AG09309 (cell line): ENCODE data around the gene ZC3H18.
A peak's percentile ranks its signal among the peaks of the same experiment; 100 is the strongest.

Experiments
- DNase-seq: peaks from one replicate; pipeline ENCODE4 v3.0.0-alpha.2; 2010; ENCODE audit warnings: low read depth
- H3K4me3 ChIP-seq: 2 replicates; pipeline ENCODE4 v1.5.1; 2011; ENCODE audit warnings: mild to moderate bottlenecking, low read depth, low read length, moderate library complexity; ENCODE audit not compliant: control insufficient read depth
- CTCF ChIP-seq: IDR thresholded peaks from 2 replicates; pipeline ENCODE4 v1.5.1; 2011; ENCODE audit warnings: mild to moderate bottlenecking, low read depth, low read length, inconsistent platforms; ENCODE audit not compliant: insufficient read depth, control insufficient read depth; ENCODE audit errors: missing control alignments

The ZC3H18 gene

GRCh38 chr16:88532434-88533241 is 37.6 kb upstream of the ZC3H18 start:
- H3K4me3 ChIP-seq, result no peak overlapping the region
- no peak for DNase-seq
- no peak for TF ChIP-seq CTCF

DNA sequence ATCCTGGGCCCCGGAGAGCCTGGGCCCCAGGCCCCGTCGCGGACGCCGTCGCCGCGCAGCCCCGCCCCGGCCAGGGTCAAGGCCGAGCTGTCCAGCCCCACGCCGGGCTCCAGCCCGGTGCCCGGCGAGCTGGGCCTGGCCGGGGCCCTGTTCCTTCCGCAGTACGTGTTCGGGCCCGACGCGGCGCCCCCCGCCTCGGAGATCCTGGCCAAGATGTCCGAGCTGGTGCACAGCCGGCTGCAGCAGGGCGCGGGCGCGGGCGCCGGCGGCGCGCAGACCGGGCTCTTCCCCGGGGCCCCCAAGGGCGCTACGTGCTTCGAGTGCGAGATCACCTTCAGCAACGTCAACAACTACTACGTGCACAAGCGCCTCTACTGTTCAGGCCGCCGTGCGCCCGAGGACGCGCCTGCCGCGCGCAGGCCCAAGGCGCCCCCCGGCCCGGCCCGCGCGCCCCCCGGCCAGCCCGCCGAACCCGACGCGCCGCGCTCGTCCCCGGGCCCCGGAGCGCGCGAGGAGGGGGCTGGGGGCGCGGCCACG is 36.8 kb upstream of the ZC3H18 start:
- no peak for TF ChIP-seq CTCF
- H3K4me3 ChIP-seq, result peak overlapping the region; percentile 36
- no peak for DNase-seq

DNA sequence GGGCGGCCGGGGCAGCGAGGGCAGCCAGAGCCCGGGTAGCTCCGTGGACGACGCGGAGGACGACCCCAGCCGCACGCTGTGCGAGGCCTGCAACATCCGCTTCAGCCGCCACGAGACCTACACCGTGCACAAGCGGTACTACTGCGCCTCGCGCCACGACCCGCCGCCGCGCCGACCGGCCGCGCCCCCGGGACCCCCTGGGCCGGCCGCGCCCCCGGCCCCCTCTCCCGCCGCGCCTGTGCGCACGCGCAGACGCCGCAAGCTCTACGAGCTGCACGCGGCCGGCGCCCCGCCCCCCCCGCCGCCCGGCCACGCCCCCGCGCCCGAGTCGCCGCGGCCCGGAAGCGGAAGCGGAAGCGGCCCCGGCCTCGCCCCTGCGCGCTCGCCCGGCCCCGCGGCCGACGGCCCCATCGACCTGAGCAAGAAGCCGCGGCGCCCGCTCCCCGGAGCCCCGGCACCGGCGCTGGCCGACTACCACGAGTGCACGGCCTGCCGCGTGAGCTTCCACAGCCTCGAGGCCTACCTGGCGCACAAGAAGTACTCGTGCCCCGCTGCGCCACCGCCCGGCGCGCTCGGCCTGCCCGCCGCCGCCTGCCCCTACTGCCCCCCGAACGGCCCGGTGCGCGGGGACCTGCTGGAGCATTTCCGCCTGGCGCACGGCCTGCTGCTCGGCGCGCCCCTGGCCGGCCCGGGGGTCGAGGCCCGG is 36.1 kb upstream of the ZC3H18 start:
- DNase-seq, result no peak
- peak overlapping the region; percentile 49 for H3K4me3 ChIP-seq
- no peak for TF ChIP-seq CTCF

DNA sequence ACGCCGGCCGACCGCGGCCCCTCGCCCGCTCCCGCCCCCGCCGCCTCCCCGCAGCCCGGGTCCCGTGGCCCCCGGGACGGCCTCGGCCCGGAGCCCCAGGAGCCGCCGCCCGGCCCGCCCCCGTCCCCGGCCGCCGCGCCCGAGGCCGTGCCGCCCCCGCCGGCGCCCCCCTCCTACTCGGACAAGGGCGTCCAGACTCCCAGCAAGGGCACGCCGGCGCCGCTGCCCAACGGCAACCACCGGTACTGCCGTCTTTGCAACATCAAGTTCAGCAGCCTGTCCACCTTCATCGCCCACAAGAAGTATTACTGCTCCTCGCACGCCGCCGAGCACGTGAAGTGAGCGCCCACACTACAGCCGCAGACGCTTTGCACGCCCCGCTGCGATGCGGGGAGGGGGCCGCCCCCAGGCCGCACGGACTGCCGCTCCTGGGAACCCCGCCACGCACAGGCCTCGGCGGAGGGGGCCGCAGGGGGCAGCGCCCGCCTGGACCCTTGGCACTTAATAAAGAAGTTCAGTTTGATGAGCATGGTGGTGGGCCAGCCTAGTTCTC is 35.5 kb upstream of the ZC3H18 start:
- TF ChIP-seq CTCF, result peak; percentile 5
- peak overlapping the region; percentile 49 for H3K4me3 ChIP-seq
- DNase-seq, result no peak

DNA sequence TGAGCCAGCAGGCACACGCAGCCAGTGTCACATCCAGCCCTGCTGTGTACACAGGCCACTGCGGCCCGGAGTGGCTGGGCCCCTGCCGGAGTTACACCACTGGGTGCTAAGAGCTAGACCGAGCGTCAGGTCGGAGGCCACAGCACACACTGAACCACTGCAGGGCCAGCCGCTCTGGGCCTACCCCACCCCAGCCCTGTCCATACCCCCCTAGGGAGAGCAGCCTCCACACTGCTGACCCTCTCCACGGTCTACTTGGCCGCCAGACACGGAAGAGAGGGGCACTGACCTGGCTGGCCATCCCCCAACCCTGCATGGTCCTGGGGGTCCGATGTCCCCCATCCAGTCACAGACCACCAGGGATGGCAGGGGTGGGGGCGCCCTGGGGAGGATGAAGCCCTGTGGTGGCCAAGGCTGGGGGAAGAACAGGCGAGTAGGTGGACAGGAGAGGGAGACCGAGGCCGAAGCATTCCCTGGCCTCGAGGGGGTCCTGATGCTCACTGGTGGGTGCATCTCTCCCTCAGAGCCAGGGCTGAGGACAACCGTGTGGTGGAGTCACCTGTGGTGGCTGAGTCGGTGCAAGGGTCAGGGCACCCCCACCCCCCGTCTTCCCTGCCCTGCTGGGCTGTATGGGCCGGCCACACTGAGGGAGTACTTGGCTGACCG is 34.9 kb upstream of the ZC3H18 start:
- peak overlapping the region; percentile 49 for H3K4me3 ChIP-seq
- no peak for TF ChIP-seq CTCF
- DNase-seq, result no peak

GRCh38 chr16:88535857-88536222 is 34.4 kb upstream of the ZC3H18 start:
- no peak overlapping the region for H3K4me3 ChIP-seq
- no peak for DNase-seq
- TF ChIP-seq CTCF, result no peak
